Activated CD8-positive, alpha-beta memory T cell treated with anti-CD3 and anti-CD28 coated beads for 48 hours (primary cell): ENCODE results near the gene RORB.

Experiments
- DNase-seq, 3 experiments: peaks; one replicate each; pipeline ENCODE4 v3.0.0-alpha.2; 2020; ENCODE audit warnings: low read depth in 2 of 3, low spot score in 2 of 3

The RORB gene

GRCh38 chr9:74697535-74697934, 200.4 kb downstream of the RORB start:
- DNase-seq, result no peak

GRCh38 chr9:74711341-74711740, 214.2 kb downstream of the RORB start:
- DNase-seq, result no peak

GRCh38 chr9:74718709-74719108, 221.6 kb downstream of the RORB start:
- DNase-seq, result no peak

GRCh38 chr9:74719306-74719705, 222.2 kb downstream of the RORB start:
- no peak for DNase-seq

- DNase-seq, result no peak
Measured at GRCh38 chr9:74721696-74722660, 224.8 kb downstream of the RORB start.

- DNase-seq, result no peak
Measured at GRCh38 chr9:74724317-74724716, 227.2 kb downstream of the RORB start.

- DNase-seq, result no peak
Measured at GRCh38 chr9:74726581-74726980, 229.4 kb downstream of the RORB start.

GRCh38 chr9:74728176-74728575, 231.0 kb downstream of the RORB start:
- no peak for DNase-seq

GRCh38 chr9:74729136-74729695, 232.1 kb downstream of the RORB start:
- DNase-seq, result no peak

- no peak for DNase-seq
Measured at GRCh38 chr9:74735761-74736160, 238.6 kb downstream of the RORB start.

GRCh38 chr9:74736646-74737045, 239.5 kb downstream of the RORB start:
- DNase-seq, result no peak

- no peak for DNase-seq
Measured at GRCh38 chr9:74742191-74742790, 245.2 kb downstream of the RORB start.
